Central memory CD4-positive, alpha-beta T cell (primary cell): ENCODE results near the gene GNAS-AS1.
"Not testable (repeated sequence)": the region's sequence is repeated elsewhere in the genome, so short reads cannot be mapped to it uniquely, and the experiment has no call there.

Experiments used
- DNase-seq: peaks from one replicate; pipeline ENCODE4 v3.0.0; 2022

The GNAS-AS1 gene

GRCh38 chr20:58829531-58829941 is 21.2 kb downstream of the GNAS-AS1 start:
- DNase-seq: no peak

- DNase-seq: not testable (repeated sequence)
These were observed 21.9 kb downstream of the GNAS-AS1 start for GRCh38 chr20:58828804-58829203.

DNA sequence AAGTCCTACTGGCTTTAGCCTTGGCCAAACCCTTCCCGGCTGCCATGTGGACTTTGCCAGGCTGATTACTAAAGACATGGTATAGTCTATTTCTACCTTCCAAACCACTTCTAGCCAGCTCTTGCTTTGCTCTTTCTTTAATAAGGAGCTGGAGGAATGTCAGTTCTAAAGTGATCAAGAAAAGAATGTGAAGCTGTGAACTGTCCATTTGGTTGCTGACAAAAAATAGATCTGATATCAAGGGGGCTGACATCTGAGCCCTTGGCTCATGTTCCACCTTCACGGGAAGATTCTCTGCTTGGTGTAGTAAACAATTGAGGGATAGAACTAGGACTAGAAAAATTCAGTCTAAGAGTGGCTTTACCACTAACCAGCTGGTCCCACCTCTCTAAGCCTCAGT is 22.6 kb downstream of the GNAS-AS1 start:
- no peak for DNase-seq

GRCh38 chr20:58826271-58826670 is 24.4 kb downstream of the GNAS-AS1 start:
- DNase-seq: no peak

- DNase-seq: no peak
These were observed 25.3 kb downstream of the GNAS-AS1 start for GRCh38 chr20:58825450-58825849.

GRCh38 chr20:58824843-58825242 is 25.9 kb downstream of the GNAS-AS1 start:
- no peak for DNase-seq

DNA sequence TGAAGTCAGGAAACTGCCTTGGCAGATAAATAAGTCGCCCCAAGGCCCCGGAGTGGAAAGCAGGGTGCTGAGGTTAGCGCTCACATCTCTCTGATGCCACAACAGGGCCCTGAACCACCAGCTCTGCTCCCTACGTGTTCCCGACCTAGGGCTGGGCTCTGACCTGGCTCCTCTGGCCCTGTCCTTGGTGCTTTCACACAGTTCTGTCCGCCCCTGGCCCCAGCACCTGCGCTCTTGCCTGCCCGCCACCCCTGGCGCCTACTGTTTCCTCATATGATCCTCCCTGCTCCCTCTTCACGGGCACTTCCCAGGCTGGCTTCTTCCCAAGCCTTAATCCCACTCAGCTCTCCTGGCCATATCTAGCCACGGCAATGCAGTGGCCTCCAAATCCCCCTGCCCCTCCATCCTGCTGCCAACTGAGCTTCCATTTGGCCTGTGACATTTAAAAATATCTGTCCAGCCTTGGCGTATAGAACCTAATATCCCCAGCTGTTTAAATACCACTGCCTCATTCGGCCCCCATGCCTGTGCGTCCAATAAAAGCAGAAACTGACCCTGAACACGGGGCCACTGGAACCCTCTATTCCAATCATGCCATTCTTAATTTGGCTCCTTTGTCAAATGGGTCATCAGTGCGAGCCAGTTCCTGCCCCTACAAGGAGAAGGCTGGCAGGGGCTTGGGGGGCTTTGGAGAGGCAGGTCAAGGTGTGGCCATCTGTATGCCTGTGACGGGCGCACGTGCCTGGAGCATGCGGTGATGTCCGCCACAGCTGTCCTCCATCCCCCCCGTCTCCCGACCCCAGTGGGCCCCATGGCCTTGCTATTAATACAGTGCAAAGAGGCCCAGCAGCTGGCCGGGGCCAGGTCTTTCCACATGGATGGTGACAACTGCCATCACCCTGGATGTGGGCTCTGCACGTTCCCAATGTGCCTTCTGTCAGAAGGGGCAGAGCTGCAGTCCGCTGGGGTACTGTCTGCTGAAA is 27.7 kb downstream of the GNAS-AS1 start:
- DNase-seq: no peak

DNA sequence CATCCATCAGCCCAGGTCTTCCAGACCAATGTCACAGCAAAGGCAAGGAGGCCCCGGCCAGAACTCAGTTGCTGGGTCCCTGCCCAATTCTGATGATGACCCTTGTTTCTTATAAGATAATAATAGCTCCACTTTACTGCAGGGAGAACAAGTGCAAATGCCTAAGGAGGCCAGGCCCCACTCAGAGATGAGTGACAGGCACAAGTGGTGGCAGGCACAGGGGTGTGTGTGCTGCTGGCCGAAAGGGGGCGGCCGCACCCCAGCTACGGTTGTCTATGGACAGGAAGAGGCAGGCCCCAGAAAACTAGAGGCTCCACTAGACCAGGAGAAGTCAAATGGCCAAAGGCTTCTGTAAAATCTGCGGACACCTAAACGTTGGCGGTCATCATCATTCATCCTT is 28.6 kb downstream of the GNAS-AS1 start:
- DNase-seq: no peak

DNA sequence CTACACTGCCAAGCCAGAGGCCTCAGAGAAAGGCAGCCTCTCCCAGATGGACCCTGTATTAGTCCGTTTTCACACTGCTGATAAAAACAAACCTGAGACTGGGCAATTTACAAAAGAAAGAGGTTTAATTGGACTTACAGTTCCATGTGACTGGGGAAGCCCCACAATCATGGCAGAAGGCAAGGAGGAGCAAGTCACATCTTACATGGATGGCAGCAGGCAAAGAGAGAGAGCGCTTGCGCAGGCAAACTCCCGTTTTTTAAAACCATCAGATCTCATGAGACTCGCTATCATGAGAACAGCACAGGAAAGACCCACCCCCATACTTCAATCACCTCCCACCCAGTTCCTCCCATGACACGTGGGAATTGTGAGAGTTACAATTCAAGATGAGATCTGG is 30.2 kb downstream of the GNAS-AS1 start:
- DNase-seq: not testable (repeated sequence)

- DNase-seq: no peak
These were observed 30.8 kb downstream of the GNAS-AS1 start for GRCh38 chr20:58819921-58820320.

- DNase-seq: no peak
These were observed 32.0 kb downstream of the GNAS-AS1 start for GRCh38 chr20:58818586-58819285.

- no peak for DNase-seq
These were observed 33.0 kb downstream of the GNAS-AS1 start for GRCh38 chr20:58817748-58818147.

GRCh38 chr20:58816957-58817651 is 33.6 kb downstream of the GNAS-AS1 start:
- no peak for DNase-seq

DNA sequence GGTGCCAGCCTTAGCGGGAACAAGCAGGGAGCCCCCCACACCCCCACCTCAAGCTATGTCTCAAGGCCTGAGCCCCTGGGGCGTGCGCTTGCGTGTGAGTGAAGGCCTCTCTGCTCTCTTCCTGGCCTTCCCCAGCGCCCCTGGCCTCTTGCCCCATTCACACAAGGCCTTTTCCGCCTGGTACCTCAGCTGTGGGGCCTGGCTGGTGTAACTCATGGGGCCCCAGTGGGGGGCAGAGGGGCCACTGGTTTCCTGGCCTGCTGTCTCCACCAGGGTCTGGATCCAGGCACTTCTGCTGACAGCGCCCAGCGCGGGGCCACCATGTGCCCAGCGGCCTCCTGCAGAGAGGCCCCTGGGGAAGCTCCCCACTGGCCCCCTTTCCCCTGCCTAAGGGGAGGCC is 34.7 kb downstream of the GNAS-AS1 start:
- DNase-seq: no peak

DNA sequence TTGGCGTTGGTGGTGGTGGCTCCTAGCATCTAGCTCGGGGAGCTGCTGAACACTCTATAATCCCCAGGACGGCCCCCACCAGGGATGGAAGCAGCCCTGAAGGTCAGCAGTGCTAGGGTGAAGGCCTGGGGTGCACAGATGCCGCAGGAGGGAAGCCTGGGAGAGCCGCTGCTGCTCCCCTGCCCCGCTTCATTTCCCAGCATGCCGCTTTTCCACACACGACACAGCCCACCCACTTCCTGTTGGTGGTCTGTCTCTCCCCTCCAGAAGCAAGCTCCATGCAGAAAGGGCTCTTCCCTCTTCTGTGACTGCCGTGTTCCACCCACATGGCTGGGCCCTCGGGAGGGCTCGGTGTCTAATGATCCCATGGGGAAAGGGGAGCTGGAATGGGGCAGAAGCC is 35.3 kb downstream of the GNAS-AS1 start:
- no peak for DNase-seq

- DNase-seq: no peak
These were observed 37.3 kb downstream of the GNAS-AS1 start for GRCh38 chr20:58813369-58813768.

DNA sequence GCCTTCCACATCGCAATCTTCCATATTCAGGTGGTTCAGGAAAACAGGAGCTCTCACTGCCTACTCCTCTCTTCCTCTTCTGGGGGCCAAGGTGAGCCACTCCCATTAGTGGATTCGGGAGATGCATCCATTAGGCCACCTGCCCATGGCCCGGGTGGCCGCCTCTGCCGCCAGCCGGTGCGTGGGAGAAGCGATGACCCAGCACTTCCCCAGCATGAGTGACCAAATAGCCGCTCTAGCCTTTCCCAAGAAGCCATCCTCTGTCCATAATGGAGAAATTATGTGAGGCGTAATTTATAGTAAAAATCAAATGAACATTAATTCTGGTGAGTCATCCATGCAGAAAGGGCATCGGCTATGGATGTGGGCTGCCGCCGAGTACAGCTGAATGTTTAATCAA is 39.4 kb downstream of the GNAS-AS1 start:
- no peak for DNase-seq

DNA sequence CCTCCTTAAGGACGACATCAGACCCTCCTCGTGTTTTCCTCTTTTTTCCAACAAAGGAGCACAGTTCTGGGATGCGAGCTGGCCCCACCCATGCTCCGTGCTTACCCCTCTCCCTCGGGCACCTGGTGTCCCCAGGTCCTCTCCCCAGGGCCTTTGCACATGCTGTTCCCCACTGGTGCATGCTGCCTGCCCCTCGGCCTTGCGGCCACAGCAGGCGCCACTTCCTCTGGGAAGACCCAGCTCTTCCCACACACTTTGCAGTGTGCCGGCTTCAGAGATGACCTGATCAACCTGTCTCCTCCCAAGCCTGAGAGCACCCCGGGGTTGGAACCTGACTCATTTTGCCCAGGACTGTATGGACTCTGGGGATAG is 39.8 kb downstream of the GNAS-AS1 start:
- DNase-seq: no peak

- DNase-seq: no peak
These were observed 40.4 kb downstream of the GNAS-AS1 start for GRCh38 chr20:58810116-58810878.

GRCh38 chr20:58808271-58809046 is 42.2 kb downstream of the GNAS-AS1 start:
- DNase-seq: no peak

DNA sequence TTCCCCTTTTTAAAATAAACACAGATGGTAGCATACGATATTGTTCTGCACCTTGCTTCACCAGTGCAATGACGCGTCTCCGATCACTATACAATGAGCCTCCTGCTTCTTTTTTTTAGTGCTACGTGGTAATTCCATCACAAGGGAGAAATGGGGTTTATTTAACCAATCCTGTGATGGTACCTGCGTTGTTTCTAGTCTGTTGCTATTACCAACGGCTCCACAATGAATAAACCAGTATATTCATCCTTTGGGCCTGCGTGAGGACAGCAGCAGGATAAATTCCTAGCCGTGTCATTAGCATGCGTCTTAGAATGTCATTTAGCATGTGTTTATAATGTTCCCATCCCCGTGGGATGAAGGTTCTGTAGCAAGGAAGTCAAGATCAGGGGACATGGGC is 42.9 kb downstream of the GNAS-AS1 start:
- DNase-seq: no peak

DNA sequence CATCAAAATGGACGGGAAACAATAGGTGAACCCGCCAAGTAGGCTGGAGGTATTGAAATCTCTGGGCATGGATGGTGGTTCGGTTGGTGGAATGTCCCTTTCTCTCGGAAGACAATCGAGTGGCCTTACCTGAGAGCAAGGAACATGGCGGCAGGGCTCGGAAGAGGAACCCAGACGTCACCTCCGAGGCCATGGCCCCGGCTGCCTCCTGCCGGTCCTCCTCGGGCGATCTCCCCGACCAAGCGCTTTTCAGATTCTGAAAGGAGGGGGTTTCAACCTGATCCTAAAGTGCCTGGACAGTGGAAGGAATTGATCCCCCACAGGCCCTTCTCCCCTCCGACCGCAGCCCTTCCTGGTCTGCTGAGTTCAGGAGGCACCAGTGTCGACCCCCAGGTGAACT is 47.2 kb downstream of the GNAS-AS1 start:
- DNase-seq: no peak
